ENCODE data around the gene GPR26.
"Not testable (repeated sequence)": the region's sequence is repeated elsewhere in the genome, so short reads cannot be mapped to it uniquely, and the experiment has no call there.

Gene GPR26

GRCh38 chr10:123717336-123717735 is 51.2 kb downstream of the GPR26 start:
- no peak for DNase-seq

DNA sequence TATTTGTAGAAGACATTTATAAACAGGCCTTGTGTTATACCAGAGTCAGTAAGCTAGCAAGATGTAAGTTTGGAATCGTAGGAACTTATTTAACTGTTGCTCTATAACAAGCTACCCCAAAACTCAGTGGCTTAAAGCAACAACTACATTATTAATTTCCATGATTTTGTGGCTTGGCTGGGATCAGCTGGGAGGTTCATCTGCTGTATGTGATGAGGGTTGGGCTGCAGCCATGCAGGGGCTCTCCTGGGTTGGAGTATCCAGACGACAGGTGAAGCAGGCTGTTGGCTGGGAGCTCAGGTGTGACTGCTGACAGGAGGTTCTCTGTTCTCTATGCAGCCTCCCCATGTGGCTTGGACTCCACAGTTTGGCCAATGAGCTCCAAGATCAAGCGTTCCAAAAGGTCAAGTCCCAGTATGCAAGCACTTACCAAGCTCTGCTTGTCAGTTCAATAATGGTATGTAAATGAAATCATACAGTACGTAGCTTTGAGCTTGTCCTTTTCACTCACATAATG is 52.4 kb downstream of the GPR26 start:
- no peak for DNase-seq

DNA sequence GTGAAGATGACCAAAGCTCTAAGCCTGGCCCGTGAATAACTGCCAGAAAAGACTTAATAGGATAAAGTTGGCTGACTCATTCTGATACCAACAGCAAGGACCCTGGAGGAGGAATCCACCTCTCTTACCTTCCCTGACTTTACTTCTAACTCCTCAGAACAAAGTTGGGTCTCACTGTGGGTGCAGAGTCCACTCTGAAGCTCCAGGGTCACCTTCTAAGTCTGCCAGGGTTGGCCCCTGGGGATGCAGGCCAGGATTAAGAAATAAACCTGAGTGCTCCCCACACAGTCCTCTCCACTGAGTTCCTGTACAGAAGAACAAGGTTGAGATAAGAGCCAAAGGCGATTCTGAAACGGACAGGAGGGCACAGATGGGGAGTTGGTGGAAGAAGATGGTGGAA is 54.4 kb downstream of the GPR26 start:
- DNase-seq, result no peak

DNA sequence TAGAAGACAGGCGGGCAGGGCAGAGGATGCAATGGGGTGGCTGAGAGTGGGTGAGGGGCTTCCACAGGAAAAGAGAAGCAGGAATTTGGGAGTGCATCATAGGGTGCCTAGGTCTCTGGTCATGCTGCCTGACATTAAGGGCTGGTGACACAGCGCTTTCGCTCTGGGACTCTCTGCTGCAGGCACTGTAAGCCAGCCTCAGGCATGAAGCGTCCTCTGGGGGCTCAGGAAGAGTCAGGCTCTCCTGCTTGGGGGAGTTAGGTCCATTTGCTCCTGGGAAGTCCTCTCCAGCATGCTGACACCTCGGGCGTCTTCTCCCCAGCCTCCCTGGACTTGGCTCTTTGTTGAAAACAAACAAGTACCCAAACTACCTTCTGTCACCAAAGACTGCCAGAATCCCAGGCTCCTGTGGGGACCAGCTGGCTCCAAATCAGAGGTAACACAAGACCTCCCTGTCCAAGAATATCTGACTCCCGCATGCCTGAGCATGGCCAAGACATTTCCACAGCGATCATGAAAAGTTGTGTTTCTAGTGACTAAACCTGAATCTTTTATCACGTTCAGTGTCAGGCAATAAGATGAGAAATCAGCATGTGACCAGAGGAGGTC is 55.4 kb downstream of the GPR26 start:
- DNase-seq, result no peak

DNA sequence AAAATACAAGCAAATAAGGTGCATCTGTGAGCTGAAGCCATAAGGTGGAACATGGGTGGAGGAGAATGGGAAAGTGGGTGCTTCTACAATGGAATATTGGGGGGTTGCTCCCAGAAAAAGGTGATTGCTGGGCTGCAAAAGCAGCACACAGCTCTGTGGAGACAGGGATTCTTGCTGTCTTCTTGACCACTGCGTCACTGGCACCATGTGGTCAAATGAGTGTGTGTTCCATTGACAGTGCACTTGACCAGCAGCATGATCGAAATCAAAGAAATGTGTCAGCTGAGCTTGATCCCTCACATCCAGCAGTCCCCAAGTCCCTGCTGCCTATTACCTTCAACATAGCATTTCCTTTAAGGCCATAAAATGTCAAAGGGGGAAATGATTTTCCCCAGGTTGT is 56.2 kb downstream of the GPR26 start:
- DNase-seq, result no peak

DNA sequence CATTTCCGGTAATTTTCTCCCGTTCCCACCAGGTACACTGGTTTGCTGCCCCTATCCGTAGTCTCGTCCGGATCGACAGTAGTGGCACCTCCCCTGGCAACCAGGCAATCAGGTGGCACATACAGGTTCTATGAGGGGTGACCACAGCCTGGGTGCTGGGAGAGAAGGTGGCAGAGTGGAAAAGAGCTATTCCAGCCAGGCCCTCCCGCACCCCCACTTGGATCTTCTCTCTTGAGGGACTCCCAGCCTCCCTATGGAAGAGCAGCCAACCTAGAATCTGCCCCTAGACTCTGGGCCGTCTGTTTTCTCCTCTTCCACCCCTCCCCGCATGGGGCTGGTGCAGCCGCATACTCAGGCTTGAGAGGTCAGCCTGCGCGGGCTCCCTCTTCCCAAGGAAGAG is 58.6 kb downstream of the GPR26 start:
- DNase-seq, result no peak

- DNase-seq, result no peak
Measured at GRCh38 chr10:123726381-123726780, 60.2 kb downstream of the GPR26 start.

- no peak for DNase-seq
Measured at GRCh38 chr10:123726836-123727235, 60.7 kb downstream of the GPR26 start.

GRCh38 chr10:123729523-123729922 is 63.4 kb downstream of the GPR26 start:
- no peak for DNase-seq

GRCh38 chr10:123736917-123737316 is 70.8 kb downstream of the GPR26 start:
- not testable (repeated sequence) for DNase-seq

- no peak for DNase-seq
Measured at GRCh38 chr10:123741146-123741545, 75.0 kb downstream of the GPR26 start.

DNA sequence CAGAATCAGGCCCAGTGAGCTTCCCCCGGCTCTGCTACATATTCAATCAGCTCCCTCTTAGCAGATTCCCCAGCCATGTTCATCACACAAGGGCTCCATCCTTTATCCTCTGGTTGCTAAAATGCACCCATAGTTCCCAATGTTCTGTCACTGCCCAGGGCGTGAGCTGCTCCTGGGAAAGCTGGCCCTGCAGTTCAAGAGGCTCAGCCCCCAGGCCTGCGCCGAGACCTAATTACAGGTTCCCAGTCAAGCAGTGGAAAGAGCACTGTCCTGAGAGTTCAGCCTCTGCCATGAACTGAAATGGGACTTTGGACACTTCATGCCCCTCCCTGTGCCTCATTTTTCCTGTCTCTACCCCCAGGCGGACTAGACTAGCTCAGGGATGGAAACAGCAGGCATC is 75.6 kb downstream of the GPR26 start:
- no peak for DNase-seq

DNA sequence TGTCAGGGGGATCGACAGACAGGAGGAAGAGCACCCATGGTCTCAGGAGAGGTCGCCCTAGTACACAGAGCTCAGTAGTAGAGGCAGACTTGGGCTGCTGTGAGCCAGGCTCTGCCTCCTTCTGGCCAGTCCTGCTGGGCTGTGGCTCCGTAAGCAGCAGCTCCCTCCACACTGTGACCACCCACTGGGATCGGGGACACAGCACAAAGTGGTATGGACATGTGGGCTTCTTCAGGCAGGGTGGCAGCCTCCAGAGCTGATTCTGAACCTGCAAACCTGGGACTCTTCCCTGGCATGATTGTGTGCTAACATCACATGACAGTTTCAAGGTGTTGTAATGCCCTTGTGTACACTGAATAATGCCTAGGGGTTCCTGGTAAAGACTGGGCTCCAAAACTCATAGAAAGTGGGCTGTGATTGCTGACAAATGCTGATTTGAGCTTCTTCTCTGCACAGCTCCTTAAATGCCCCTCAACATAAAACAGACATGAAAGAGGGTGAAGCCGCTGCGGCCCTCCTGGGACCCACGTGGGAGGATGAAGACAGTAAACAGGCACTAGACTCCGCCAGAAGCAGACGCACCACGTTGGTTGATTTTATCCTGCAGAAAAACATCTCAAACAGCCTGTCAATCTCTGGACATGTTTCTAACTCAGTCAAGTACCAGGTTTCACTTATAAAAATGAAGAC is 76.7 kb downstream of the GPR26 start:
- DNase-seq, result no peak

DNA sequence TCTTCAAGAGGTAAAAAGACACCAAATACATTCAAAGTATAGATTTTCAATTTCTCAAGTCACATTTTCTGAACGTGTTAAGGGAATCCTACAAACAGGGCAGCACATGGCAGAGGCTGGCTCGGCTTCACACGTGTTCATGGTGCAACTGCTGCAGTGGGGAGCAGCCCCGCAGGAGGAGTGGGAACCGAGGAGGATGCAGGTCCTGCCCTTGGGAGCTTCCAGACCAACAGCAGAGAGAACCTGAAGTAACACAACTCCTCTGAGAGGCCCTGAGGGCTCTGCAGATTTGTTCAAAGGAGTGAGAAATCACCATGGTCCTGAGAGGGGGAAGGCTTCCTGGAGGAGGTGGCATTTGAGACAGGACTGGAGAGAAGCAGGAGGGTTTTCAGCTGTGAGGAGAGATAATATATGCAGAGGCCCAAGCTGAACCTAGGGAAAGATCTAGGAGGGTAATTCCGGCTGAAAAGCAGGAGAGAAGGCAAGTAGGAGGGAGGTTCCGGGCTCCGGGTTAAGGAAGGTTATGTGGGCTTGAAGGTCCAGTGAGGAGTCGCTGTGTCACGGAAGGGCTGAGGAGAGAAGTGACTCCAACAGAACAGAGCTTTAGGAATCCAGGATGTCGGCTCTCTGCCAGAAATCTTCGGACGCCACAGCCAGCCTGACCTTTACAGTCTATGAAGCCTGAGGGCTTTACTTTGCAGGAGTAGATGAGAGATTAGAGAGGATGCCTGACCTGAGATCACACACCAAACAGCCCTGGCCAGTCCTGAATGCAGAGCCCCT is 77.5 kb downstream of the GPR26 start:
- DNase-seq, result no peak

DNA sequence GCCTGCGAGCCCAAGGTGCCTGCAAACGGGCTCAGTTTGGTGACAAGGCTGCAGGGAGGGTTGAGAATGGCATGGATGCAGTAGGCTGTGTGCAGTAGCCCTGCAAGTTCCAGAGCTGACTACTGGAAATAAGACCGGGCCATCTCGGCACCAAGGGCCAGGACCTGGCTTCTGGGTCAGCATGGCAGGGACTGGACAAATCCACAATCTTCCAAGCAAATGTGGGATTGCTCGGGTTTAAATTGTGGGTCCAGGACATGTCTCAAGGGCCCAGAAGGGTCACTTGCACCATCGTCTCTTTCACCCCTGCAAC is 78.0 kb downstream of the GPR26 start:
- no peak for DNase-seq
